Neural progenitor cell (in vitro differentiated cells): ENCODE measurements around the gene PFDN4. TPM values are rescaled to one million over a fixed set of nuclear protein-coding genes. Genes with fewer than 3 reads are reported as not detected.

Source experiments
- DNase-seq: peaks from one replicate; pipeline ENCODE4 v3.0.0-alpha.2; 2016; ENCODE audit warnings: low spot score
- H2AFZ ChIP-seq: fragments of 200-600 bp; sonication (generic); replicated peaks from 2 replicates; pipeline ENCODE4 v1.6.1; 2016; ENCODE audit warnings: antibody characterized with exemption
- H3F3A ChIP-seq: fragments of 200-600 bp; sonication (generic); 2 replicates; pipeline ENCODE4 v1.6.1; 2016; ENCODE audit warnings: antibody characterized with exemption, low read depth
- H3K27ac ChIP-seq: fragments of 200-600 bp; sonication (generic); 2 replicates; pipeline ENCODE4 v1.5.1; 2016; ENCODE audit warnings: mild to moderate bottlenecking
- H3K27me3 ChIP-seq: fragments of 200-600 bp; sonication (generic); 2 replicates; pipeline ENCODE4 v1.6.1; 2016; ENCODE audit warnings: mild to moderate bottlenecking, moderate library complexity
- H3K36me3 ChIP-seq: fragments of 200-600 bp; sonication (generic); 2 replicates; pipeline ENCODE4 v1.5.1; 2016
- H3K4me1 ChIP-seq: fragments of 200-600 bp; sonication (generic); 2 replicates; pipeline ENCODE4 v1.6.1; 2016; ENCODE audit warnings: mixed run types
- H3K4me2 ChIP-seq: fragments of 200-600 bp; sonication (generic); 2 replicates; pipeline ENCODE4 v1.6.1; 2016
- H3K4me3 ChIP-seq: fragments of 200-600 bp; sonication (generic); 2 replicates; pipeline ENCODE4 v1.5.1; 2016
- H3K79me2 ChIP-seq: fragments of 200-600 bp; sonication (generic); 2 replicates; pipeline ENCODE4 v1.6.1; 2016; ENCODE audit warnings: low read depth
- H3K9ac ChIP-seq: fragments of 200-600 bp; sonication (generic); 2 replicates; pipeline ENCODE4 v1.6.1; 2016
- H3K9me3 ChIP-seq: fragments of 200-600 bp; sonication (generic); 2 replicates; pipeline ENCODE4 v1.5.1; 2016; ENCODE audit warnings: low read depth
- H4K20me1 ChIP-seq: fragments of 200-600 bp; sonication (generic); 2 replicates; pipeline ENCODE4 v1.6.1; 2016; ENCODE audit warnings: low read depth
- H3K27ac Mint-ChIP-seq: 3 replicates; pipeline ENCODE4 v1.8.0; 2021; ENCODE audit warnings: mixed read lengths
- H3K27me3 Mint-ChIP-seq: 2 replicates; pipeline ENCODE4 v1.8.0; 2022; ENCODE audit warnings: low read depth, mild to moderate bottlenecking, inconsistent platforms, moderate library complexity, mixed read lengths; ENCODE audit not compliant: insufficient read depth
- H3K36me3 Mint-ChIP-seq: 3 replicates; pipeline ENCODE4 v1.8.0; 2021; ENCODE audit warnings: mixed read lengths
- H3K4me1 Mint-ChIP-seq: 3 replicates; pipeline ENCODE4 v1.8.0; 2021; ENCODE audit warnings: mixed read lengths
- H3K4me3 Mint-ChIP-seq: 3 replicates; pipeline ENCODE4 v1.8.0; 2021; ENCODE audit warnings: mild to moderate bottlenecking, moderate library complexity, mixed read lengths
- H3K9me3 Mint-ChIP-seq: 3 replicates; pipeline ENCODE4 v1.8.0; 2020; ENCODE audit warnings: mixed read lengths
- CTCF ChIP-seq: fragments of 200-600 bp; sonication (generic); IDR thresholded peaks from 2 replicates; pipeline ENCODE4 v1.5.1; 2017; ENCODE audit warnings: antibody characterized with exemption, mild to moderate bottlenecking
- EZH2 ChIP-seq: fragments of 200-600 bp; sonication (generic); IDR thresholded peaks from 2 replicates; pipeline ENCODE4 v1.6.1; 2017; ENCODE audit warnings: antibody characterized with exemption, mild to moderate bottlenecking, moderate library complexity
- EZH2phosphoT487 ChIP-seq: fragments of 200-600 bp; sonication (generic); IDR thresholded peaks from 2 replicates; pipeline ENCODE4 v1.6.1; 2017; ENCODE audit warnings: antibody characterized with exemption
- total RNA-seq: library from RNA; depleted of rRNA; stranded (reverse); fragments of >200 nt; gene quantifications from 2 replicates; pipeline ENCODE4 v1.2.3, GENCODE V29; 2015; ENCODE audit warnings: low replicate concordance

The PFDN4 gene
- total RNA-seq, 1 donor from 2014 or later: 597 TPM

DNA sequence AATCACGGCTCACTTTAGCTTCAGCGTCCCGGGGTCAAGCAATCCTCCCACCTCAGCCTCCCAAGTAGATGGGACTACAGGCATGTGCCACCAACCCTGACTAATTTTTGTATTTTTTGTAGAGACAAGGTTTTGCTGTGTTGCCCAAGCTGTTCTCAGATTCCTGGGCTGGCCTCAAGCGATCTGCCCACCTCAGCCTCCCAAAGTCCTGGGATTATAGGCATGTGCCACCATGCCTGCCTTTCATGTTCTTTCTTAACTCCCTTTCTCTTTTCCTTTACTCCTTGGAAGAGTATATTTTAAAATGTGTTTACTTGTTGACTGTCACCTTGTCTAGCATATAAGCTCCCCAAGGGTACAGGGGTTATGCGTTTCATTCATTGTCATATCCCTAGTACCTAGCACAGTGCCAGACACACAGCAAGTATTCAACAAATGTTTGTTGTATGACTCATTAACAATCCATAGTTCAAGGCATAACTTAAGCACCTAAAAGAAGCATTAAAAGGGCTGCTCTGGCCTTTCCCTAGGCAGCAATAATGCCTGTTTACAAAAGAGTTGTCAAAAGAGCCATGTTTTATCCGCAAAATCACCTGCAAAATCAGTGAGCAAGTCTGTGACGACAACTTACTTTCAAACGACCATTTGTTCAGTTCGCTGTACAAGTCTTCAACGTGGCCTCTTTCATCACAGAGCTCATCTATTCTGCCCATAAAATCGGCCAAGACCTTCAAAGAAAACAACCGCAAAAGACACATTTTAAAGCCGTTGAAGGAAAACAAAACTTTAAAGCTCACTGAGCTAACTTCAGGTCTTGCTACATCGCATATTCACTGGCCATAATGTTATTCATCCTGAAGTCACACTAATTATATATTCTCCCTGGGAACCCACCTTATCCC lies 38.7 kb upstream of the PFDN4 start:
- peaks cover 64% of the 10 kb centered on the region for H3K27me3 ChIP-seq
- H3K36me3 ChIP-seq: no peaks in the 10 kb centered on the region
- H3K27ac ChIP-seq: no peak overlapping the region
- Mint-ChIP-seq H3K4me1 (peaks cover 15% of the 10 kb centered on the region), H3K27me3 (peaks cover 36% of the 10 kb centered on the region), H3K4me3 (no peak overlapping the region), H3K36me3 (no peaks in the 10 kb centered on the region), H3K27ac (no peak overlapping the region), H3K9me3 (no peaks in the 10 kb centered on the region)
- no peaks in the 10 kb centered on the region for H3K9me3 ChIP-seq
- no peaks in the 10 kb centered on the region for H4K20me1 ChIP-seq
- no peak overlapping the region for H3K4me2 ChIP-seq
- TF ChIP-seq CTCF (no peak), EZH2 (no peak), EZH2phosphoT487 (no peak)
- H3K4me3 ChIP-seq: no peak overlapping the region
- H3K4me1 ChIP-seq: peaks cover 4% of the 10 kb centered on the region
- DNase-seq: no peak
- H3F3A ChIP-seq: peaks cover 7% of the 10 kb centered on the region
- no peaks in the 10 kb centered on the region for H3K79me2 ChIP-seq
- H3K9ac ChIP-seq: no peak overlapping the region
- H2AFZ ChIP-seq: no peak overlapping the region

- TF ChIP-seq EZH2 (no peak), EZH2phosphoT487 (no peak), CTCF (no peak)
- Mint-ChIP-seq H3K9me3 (no peaks in the 10 kb centered on the region), H3K27ac (no peak overlapping the region), H3K4me3 (no peak overlapping the region), H3K27me3 (peaks cover 45% of the 10 kb centered on the region), H3K36me3 (no peaks in the 10 kb centered on the region), H3K4me1 (peaks cover 22% of the 10 kb centered on the region)
- H3K4me2 ChIP-seq: no peak overlapping the region
- H3K9ac ChIP-seq: no peak overlapping the region
- no peak overlapping the region for H3K27ac ChIP-seq
- H3K4me1 ChIP-seq: peaks cover 12% of the 10 kb centered on the region
- no peak for DNase-seq
- H3K4me3 ChIP-seq: no peak overlapping the region
- peaks cover 73% of the 10 kb centered on the region for H3K27me3 ChIP-seq
- no peaks in the 10 kb centered on the region for H3K79me2 ChIP-seq
- H2AFZ ChIP-seq: no peak overlapping the region
- peaks cover 7% of the 10 kb centered on the region for H3F3A ChIP-seq
- H3K9me3 ChIP-seq: no peaks in the 10 kb centered on the region
- H4K20me1 ChIP-seq: no peaks in the 10 kb centered on the region
- no peaks in the 10 kb centered on the region for H3K36me3 ChIP-seq
Measured at GRCh38 chr20:54170026-54170471, 37.8 kb upstream of the PFDN4 start.

GRCh38 chr20:54170963-54171362 lies 36.9 kb upstream of the PFDN4 start:
- no peak overlapping the region for H3K27ac ChIP-seq
- no peak overlapping the region for H3K4me2 ChIP-seq

More at GRCh38 chr20:54170963-54171362, 36.9 kb upstream of the PFDN4 start:
- H2AFZ ChIP-seq: no peak overlapping the region
- H3K36me3 ChIP-seq: no peaks in the 10 kb centered on the region
- peaks cover 51% of the 10 kb centered on the region for H3K27me3 Mint-ChIP-seq
- no peaks in the 10 kb centered on the region for H3K9me3 ChIP-seq
- H3K4me3 Mint-ChIP-seq: no peak overlapping the region
- peaks cover 13% of the 10 kb centered on the region for H3K4me1 ChIP-seq
- H3K4me3 ChIP-seq: no peak overlapping the region
- H4K20me1 ChIP-seq: no peaks in the 10 kb centered on the region
- DNase-seq: no peak
- TF ChIP-seq EZH2 (no peak), EZH2phosphoT487 (no peak), CTCF (no peak)
- H3K9ac ChIP-seq: no peak overlapping the region
- peaks cover 82% of the 10 kb centered on the region for H3K27me3 ChIP-seq
- peaks cover 7% of the 10 kb centered on the region for H3F3A ChIP-seq
- H3K27ac Mint-ChIP-seq: no peak overlapping the region
- no peaks in the 10 kb centered on the region for H3K36me3 Mint-ChIP-seq
- H3K9me3 Mint-ChIP-seq: no peaks in the 10 kb centered on the region
- H3K79me2 ChIP-seq: no peaks in the 10 kb centered on the region
- H3K4me1 Mint-ChIP-seq: peaks cover 23% of the 10 kb centered on the region
